ENCODE results near the gene TFG.

DNA sequence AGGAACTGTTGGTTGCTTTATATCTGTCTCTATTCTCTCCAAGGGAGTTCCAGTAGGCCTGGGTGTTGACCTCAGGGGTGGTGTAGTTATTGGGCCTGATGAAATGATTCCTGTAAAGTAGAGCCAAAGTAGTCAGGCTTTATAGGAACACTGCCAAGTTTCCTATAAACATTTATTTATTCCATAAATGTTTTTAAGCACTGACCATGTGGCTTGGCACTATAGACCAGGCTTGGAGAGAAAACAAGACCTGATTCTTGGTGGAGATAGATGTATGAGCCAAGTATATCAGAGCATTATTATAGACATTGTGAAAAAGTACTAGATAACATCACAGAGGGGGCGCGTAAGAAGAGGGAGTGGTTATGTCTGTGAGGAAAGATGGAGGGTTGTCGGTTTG is 65.9 kb downstream of the TFG start:
- TF ChIP-seq CTCF (IDR thresholded peaks at IDR 0.05 in 2 of 3, conservative IDR thresholded peaks at IDR 0.05 in 1 of 3; ENCODE audit: insufficient read depth in 2 of 3, low read depth in 1 of 3, low read length in 3 of 3) (no peak), ZFP91 (CRISPR knock-in tag; IDR thresholded peaks at IDR 0.05) (no peak), GTF2A2 (tag; IDR thresholded peaks at IDR 0.05) (no peak), ETV6 (IDR thresholded peaks at IDR 0.05; ENCODE audit: borderline replicate concordance in 1 of 2, low read depth in 2 of 2, low read length in 1 of 2) (no peak), ETV6 (CRISPR knock-in tag; IDR thresholded peaks at IDR 0.05; ENCODE audit: borderline replicate concordance) (no peak), ZNF224 (CRISPR knock-in tag; IDR thresholded peaks at IDR 0.05) (no peak), ATF1 (CRISPR knock-in tag; IDR thresholded peaks at IDR 0.05) (no peak), ATF1 (tag; IDR thresholded peaks at IDR 0.05) (no peak), SNAPC5 (CRISPR knock-in tag; IDR thresholded peaks at IDR 0.05) (no peak), ZFX (CRISPR knock-in tag; IDR thresholded peaks at IDR 0.05) (no peak), TSC22D4 (tag; IDR thresholded peaks at IDR 0.05) (no peak)
